GM21717 (cell line): ENCODE data around the gene ALS2CL.
"Not testable (repeated sequence)": the region's sequence is repeated elsewhere in the genome, so short reads cannot be mapped to it uniquely, and the experiment has no call there.

Experiments
- ATAC-seq: cut with Tn5 transposase; IDR thresholded peaks from one replicate; pipeline ENCODE4 v1.9.1; 2021; ENCODE audit warnings: mild to moderate bottlenecking, moderate library complexity; ENCODE audit not compliant: unreplicated experiment

ALS2CL gene

GRCh38 chr3:46705022-46705530, 11.6 kb upstream of the ALS2CL start:
- no peak for ATAC-seq

DNA sequence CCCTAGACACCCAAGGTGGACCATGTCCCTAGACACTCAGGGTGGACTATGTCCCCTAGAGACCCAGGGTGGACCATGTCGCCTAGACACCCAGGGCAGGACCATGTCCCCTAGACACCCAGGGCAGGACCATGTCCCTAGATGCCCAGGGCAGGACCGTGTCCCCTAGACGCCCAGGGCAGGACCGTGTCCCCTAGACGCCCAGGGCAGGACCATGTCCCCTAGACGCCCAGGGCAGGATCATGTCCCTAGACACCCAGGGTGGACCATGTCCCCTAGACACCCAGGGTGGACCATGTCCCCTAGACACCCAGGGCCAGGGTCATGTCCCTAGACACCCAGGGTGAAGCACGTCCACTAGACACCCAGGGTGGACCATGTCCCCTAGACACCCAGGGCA, 10.9 kb upstream of the ALS2CL start:
- not testable (repeated sequence) for ATAC-seq

DNA sequence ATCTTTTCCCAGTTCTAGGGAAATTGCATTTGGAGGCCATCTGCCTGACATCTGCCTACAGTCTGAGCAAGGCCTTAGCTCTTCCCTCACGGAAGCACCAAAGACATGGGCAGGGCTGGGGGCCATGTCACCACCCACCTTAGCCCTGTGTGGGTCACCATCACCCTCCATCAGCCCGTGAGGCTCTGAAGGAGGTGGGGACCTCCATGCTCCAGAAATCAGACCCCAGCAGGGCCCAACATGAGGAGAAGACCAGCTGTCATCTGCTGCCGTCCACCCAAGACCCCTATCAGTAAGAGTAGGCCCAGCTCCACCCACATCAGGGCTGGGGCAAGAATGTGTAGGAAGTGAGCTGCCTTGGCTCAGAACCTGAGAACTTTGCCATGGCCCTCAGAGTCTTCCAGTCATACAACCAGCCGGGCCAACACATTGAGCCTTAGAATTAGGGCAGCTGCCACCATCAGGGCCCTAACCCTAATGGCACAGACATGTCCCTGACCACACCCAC, 9.6 kb upstream of the ALS2CL start:
- ATAC-seq, result no peak

DNA sequence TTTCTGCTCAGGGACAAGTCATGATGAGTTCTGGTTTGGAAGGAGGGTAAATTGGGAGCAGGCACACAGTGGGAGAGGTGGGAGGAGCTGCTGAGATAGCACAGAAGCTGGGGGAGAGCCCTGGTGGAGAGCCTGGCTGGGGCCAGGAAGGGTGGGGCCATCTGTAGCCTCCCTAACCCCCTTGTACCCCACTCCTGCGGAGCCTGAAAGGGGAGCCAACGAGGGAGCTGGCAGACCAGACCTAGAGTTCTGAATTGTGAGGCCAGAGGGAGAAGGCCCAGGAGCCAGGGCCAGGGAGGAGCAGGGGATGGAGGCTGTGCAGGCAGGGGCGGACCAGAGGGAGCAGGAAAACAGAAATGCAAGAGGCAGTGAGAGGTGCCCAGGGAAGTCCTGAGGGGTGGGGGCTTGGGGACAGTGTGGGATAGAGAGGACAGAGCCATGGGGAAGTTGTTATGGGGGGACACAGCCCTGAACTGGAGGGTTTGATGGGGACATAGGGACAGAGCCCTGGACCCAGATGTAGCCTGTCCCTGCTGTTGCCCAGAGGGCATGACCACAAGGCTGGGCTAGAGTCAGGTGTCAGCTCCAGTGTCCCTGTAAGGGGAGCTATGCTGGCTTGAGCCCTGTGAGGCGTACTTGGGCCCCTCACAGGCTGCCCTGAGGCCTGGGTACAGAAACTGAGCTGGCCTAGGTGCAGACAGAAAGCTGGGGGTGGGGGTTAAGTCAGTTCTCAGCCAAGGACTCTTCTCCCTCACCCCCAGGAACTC, 8.9 kb upstream of the ALS2CL start:
- no peak for ATAC-seq

DNA sequence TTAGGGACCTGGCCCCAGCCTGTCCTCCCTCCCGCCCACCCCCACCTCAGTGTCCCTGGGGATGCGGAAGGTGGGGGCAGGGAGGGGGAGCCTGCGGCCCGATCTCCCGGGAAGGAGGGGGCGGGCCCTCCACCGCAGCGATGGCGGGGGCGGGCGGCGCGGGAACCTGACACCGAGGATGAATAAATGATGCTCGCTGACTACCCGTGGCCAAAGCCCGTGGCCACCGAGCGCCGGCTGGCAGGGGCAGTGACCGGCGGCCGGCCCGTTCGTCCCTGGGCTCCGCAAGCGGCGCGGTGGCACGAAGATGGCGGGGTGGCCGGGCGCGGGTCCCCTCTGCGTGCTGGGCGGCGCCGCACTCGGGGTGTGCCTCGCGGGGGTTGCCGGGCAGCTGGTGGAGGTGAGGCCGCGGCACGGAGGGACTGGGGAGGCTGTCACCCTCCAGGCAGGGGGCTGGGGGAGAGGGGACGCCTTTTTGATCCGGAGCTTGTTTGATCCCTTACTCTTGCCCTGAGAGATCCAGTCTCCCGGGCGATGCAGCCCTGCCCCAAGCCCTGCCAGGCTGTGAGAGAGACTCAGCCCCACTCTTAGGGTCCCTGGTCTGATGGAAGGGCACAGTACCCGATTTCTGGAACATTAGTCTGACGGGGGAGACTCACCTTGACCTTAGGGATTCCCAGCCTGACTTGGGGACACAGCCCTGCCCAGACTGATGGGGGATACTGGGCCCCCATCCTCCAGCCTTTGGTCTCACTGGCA, 7.9 kb upstream of the ALS2CL start, which contains the start of gene TMIE:
Gene TMIE (plus strand): TSS at position 212 of the 759 bp plus-strand sequence. CDS start 96 bp downstream, at position 308.
- ATAC-seq, result no peak

GRCh38 chr3:46700772-46701171, 7.3 kb upstream of the ALS2CL start:
- no peak for ATAC-seq

GRCh38 chr3:46699676-46700523, 6.4 kb upstream of the ALS2CL start:
- ATAC-seq, result no peak

DNA sequence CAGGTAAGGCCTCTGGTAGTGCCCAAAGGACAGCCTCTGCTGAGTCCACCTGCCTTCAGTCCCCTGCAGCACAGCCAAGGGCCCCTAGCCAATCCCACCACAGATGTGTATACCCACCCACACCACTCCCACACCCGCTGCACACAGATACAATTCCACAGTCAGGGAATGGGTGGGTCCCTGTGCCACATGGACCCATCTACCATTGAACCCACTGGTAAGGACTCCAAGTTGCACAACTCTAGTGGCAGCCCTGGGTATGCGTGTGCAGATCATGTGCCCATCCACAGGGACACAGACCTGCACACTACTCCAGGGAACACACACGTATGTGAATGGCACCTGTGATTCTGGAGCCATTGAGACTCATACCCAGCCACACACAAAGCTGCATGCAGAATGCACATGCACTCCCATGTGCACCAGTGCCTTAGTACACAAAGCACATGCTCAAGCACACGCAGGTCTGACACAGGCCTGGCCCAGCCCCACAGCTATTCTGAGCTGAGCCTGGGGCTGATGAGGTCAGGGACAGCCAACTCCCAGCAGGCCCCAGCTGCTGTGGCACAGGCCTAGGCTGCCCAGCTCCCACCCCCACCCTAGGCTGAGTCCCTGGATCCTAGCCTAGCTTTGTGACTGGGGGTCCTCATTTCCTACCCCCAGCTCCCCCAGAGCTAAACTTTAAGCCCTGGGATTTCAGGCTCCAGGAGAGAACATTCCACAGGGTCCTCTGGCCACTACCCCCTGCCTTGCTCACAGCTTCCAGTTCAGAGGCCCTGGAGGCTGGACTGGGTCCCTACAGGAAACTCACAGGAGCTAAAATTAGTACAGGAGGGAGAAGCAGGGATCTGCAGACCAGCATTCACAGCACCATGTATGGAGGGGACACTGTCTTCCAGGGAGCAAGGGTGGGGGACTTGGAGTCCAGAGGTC, 2.7 kb upstream of the ALS2CL start:
- ATAC-seq, result no peak

- ATAC-seq, result no peak
Observed at GRCh38 chr3:46695177-46695961, 1.9 kb upstream of the ALS2CL start.

- no peak for ATAC-seq
Observed at GRCh38 chr3:46694520-46694919, 1.0 kb upstream of the ALS2CL start.

DNA sequence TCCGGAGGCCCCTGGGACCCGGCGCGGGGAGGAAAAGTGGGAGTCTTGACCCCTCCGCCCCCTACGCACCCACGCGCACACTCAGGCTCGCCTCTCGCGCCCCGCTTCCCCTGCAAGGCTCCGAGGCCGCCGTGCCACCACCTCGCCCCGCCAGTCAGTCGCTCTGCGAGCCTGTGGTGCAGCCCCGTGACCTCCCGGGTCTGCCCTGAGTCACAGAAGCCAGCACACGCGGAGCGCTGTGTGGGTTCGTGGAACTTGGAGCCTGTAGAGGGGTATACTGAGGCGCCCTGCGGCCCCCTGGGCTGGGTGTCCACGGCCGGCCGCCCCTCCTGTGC, 380 bp upstream of the ALS2CL start:
- no peak for ATAC-seq

- ATAC-seq, result no peak
Observed at GRCh38 chr3:46692566-46692990, 901 bp downstream of the ALS2CL start.

DNA sequence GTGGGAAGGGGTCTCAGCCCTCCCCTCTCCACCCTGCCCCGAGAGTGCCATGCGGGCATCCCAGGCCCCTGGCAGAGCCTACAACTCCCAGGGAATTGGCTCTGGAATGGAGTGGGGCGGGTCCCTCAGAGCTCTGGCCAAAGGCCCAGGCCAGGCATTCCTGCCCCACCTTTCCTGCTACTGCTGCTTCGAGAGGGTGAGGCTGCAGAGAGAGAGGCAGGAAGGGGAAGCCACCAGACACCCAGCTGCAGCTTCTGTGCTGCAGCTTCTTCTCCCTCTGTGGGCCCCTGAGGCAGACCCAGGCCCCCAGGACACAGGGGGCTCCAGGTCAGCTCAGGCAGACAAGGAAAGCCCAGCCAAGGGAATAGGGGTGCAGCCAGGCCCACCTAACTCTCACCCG, 2.7 kb downstream of the ALS2CL start:
- ATAC-seq, result no peak

DNA sequence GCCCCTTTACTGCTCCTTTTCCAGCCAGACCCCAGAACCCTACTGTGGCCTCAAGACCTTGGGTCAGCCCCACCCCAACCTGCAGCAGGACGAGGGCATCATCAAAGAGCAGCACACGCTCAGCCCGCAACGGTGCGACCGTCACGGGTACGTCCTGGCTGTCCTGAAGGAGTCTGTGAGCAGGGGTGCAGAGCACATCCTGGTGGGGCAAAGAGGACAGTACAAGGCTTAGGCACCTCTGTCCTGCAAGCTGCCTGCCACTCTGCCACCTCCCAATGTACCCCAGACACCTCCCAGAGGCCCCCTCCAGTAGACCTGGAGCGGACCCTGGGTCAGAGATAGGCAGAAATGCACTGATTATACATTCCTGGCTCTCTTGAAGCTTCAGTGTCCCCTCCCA, 8.0 kb downstream of the ALS2CL start:
- no peak for ATAC-seq

DNA sequence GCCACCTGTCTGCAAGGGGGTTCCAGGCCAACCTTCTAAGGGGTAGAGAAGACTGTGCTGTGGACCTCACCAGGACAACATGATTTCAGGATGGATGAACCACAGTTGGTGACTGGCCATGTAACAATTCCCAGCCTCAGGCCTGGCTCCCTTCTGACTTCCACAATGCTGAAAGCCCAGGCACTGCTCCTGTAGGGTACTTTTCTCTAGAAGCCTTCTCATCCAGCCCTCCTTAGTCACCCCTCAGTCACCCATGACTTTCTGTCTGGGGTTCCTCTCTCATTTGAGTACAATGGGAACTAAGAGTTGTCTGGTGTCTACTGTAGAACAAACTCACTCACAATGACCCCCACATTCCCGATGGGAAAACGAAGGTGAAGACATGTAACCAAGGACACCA, 8.6 kb downstream of the ALS2CL start:
- ATAC-seq, result no peak

GRCh38 chr3:46682974-46683373, 10.5 kb downstream of the ALS2CL start:
- no peak for ATAC-seq

- ATAC-seq, result no peak
Observed at GRCh38 chr3:46681856-46682540, 11.5 kb downstream of the ALS2CL start.

GRCh38 chr3:46681387-46681786, 12.1 kb downstream of the ALS2CL start:
- no peak for ATAC-seq
